SK-N-MC (cell line): ENCODE data around the gene CUX1.

Source experiments
- DNase-seq: peaks from one replicate; pipeline ENCODE4 v3.0.0-alpha.2; 2011; ENCODE audit warnings: low read depth, low spot score
- H3K27ac ChIP-seq: fragments of 200-600 bp; sonication (generic); 2 replicates; pipeline ENCODE4 v1.5.1; 2016; ENCODE audit warnings: mixed run types
- H3K36me3 ChIP-seq: fragments of 200-600 bp; sonication (generic); 2 replicates; pipeline ENCODE4 v1.6.1; 2017; ENCODE audit warnings: antibody characterized with exemption, low read length, mixed read lengths; ENCODE audit not compliant: insufficient read depth
- H3K4me3 ChIP-seq: fragments of 200-600 bp; sonication (generic); 2 replicates; pipeline ENCODE4 v1.5.1; 2016
- H3K9ac ChIP-seq: fragments of 200-600 bp; sonication (generic); 2 replicates; pipeline ENCODE4 v1.8.0; 2017; ENCODE audit warnings: mixed run types, mixed read lengths; ENCODE audit not compliant: insufficient read length
- H3K9me3 ChIP-seq: fragments of 200-600 bp; sonication (generic); 2 replicates; pipeline ENCODE4 v1.6.1; 2017; ENCODE audit warnings: low read depth, mild to moderate bottlenecking, antibody characterized with exemption, low read length, moderate library complexity, mixed read lengths
- EZH2 ChIP-seq: fragments of 200-600 bp; sonication (generic); IDR thresholded peaks from one replicate; pipeline ENCODE4 v1.6.1; 2017; ENCODE audit warnings: antibody characterized with exemption
- FOXP2 ChIP-seq: optimal IDR thresholded peaks from 2 replicates; pipeline ENCODE3; 2011; ENCODE audit warnings: mild to moderate bottlenecking, moderate library complexity; ENCODE audit not compliant: insufficient read depth; ENCODE audit errors: extremely low read length, control extremely low read depth
- POLR2AphosphoS5 ChIP-seq: IDR thresholded peaks from 2 replicates; pipeline ENCODE4 v1.6.1; 2012; ENCODE audit warnings: mild to moderate bottlenecking, low read depth, low read length, borderline replicate concordance

Gene CUX1

GRCh38 chr7:101853684-101854083 is 36.3 kb downstream of the CUX1 start:
- DNase-seq = no peak
- H3K4me3 ChIP-seq = no peak overlapping the region
- H3K27ac ChIP-seq = no peak overlapping the region
- H3K9ac ChIP-seq = no peak overlapping the region
- no peaks in the 10 kb centered on the region for H3K9me3 ChIP-seq
- H3K36me3 ChIP-seq = no peaks in the 10 kb centered on the region
- TF ChIP-seq EZH2 = no peak
- TF ChIP-seq POLR2AphosphoS5 = no peak
- TF ChIP-seq FOXP2 = no peak

- TF ChIP-seq EZH2 (no peak), FOXP2 (no peak), POLR2AphosphoS5 (no peak)
- DNase-seq = no peak
- Histone ChIP-seq H3K9ac (no peak overlapping the region), H3K27ac (no peak overlapping the region), H3K9me3 (no peaks in the 10 kb centered on the region), H3K36me3 (no peaks in the 10 kb centered on the region), H3K4me3 (no peak overlapping the region)
These were observed 36.8 kb downstream of the CUX1 start for GRCh38 chr7:101854084-101854865.

- no peak for DNase-seq
- peak overlapping the region; percentile 35 for H3K9ac ChIP-seq
- peak overlapping the region; percentile 18 for H3K27ac ChIP-seq
- H3K4me3 ChIP-seq = peak overlapping the region; percentile 63
- no peaks in the 10 kb centered on the region for H3K36me3 ChIP-seq
- H3K9me3 ChIP-seq = no peaks in the 10 kb centered on the region
- TF ChIP-seq EZH2 = no peak
- no peak for TF ChIP-seq POLR2AphosphoS5
These were observed 39.3 kb downstream of the CUX1 start for GRCh38 chr7:101856473-101857357.

GRCh38 chr7:101857358-101857811 is 40.0 kb downstream of the CUX1 start:
- no peak overlapping the region for H3K9ac ChIP-seq
- DNase-seq = no peak

GRCh38 chr7:101858437-101859385 is 41.3 kb downstream of the CUX1 start:
- no peak for DNase-seq
- Histone ChIP-seq H3K4me3 (peak overlapping the region; percentile 24), H3K36me3 (no peaks in the 10 kb centered on the region), H3K27ac (peak overlapping the region; percentile 70), H3K9me3 (no peaks in the 10 kb centered on the region), H3K9ac (no peak overlapping the region)
- no peak for TF ChIP-seq POLR2AphosphoS5
- no peak for TF ChIP-seq FOXP2
- TF ChIP-seq EZH2 = no peak

More at GRCh38 chr7:101857358-101857811, 40.0 kb downstream of the CUX1 start:
- Histone ChIP-seq H3K9me3 (no peaks in the 10 kb centered on the region), H3K36me3 (no peaks in the 10 kb centered on the region), H3K27ac (peak overlapping the region; percentile 18; the same call in 1 of the 2 replicates), H3K4me3 (no peak overlapping the region)
- TF ChIP-seq POLR2AphosphoS5 (no peak), EZH2 (no peak), FOXP2 (no peak)

- peak overlapping the region; percentile 35 for H3K4me3 ChIP-seq
- TF ChIP-seq POLR2AphosphoS5 (no peak), EZH2 (no peak), FOXP2 (no peak)
- H3K9me3 ChIP-seq = no peaks in the 10 kb centered on the region
- H3K9ac ChIP-seq = peak overlapping the region; percentile 34
- no peak for DNase-seq
- H3K27ac ChIP-seq = peak overlapping the region; percentile 70
- no peaks in the 10 kb centered on the region for H3K36me3 ChIP-seq
These were observed 42.1 kb downstream of the CUX1 start for GRCh38 chr7:101859411-101860106.
